ENCODE data around the gene USP12.
"Not testable (repeated sequence)": the region's sequence is repeated elsewhere in the genome, so short reads cannot be mapped to it uniquely, and the experiment has no call there.

The USP12 gene

GRCh38 chr13:27194895-27195764 lies 23.5 kb upstream of the USP12 start:
- no peak overlapping the region for H3K27ac Mint-ChIP-seq

GRCh38 chr13:27194209-27194608 lies 22.6 kb upstream of the USP12 start:
- Mint-ChIP-seq H3K4me3 (no peak overlapping the region), H3K27ac (no peak overlapping the region), H3K4me1 (ENCODE audit: low read depth) (peaks cover 9% of the 10 kb centered on the region), H3K27me3 (ENCODE audit: low read depth) (no peaks in the 10 kb centered on the region), H3K36me3 (ENCODE audit: low read depth) (peaks cover 3% of the 10 kb centered on the region), H3K9me3 (no peaks in the 10 kb centered on the region)

More at GRCh38 chr13:27194895-27195764, 23.5 kb upstream of the USP12 start:
- H3K27me3 Mint-ChIP-seq (ENCODE audit: low read depth), result no peaks in the 10 kb centered on the region
- no peaks in the 10 kb centered on the region for H3K9me3 Mint-ChIP-seq
- H3K4me3 Mint-ChIP-seq, result peak overlapping the region; percentile 9
- H3K4me1 Mint-ChIP-seq (ENCODE audit: low read depth), result peaks cover 9% of the 10 kb centered on the region
- peaks cover 3% of the 10 kb centered on the region for H3K36me3 Mint-ChIP-seq (ENCODE audit: low read depth)

GRCh38 chr13:27193496-27193895 lies 21.9 kb upstream of the USP12 start:
- Mint-ChIP-seq H3K27ac (no peak overlapping the region), H3K27me3 (ENCODE audit: low read depth) (no peaks in the 10 kb centered on the region), H3K36me3 (ENCODE audit: low read depth) (peaks cover 3% of the 10 kb centered on the region), H3K9me3 (no peaks in the 10 kb centered on the region), H3K4me3 (no peak overlapping the region), H3K4me1 (ENCODE audit: low read depth) (peaks cover 9% of the 10 kb centered on the region)

- Mint-ChIP-seq H3K4me3 (no peak overlapping the region), H3K9me3 (no peaks in the 10 kb centered on the region), H3K36me3 (ENCODE audit: low read depth) (peaks cover 2% of the 10 kb centered on the region), H3K27ac (no peak overlapping the region), H3K27me3 (ENCODE audit: low read depth) (peaks cover 4% of the 10 kb centered on the region), H3K4me1 (ENCODE audit: low read depth) (peaks cover 9% of the 10 kb centered on the region)
Measured at GRCh38 chr13:27192973-27193372, 21.4 kb upstream of the USP12 start.

GRCh38 chr13:27192367-27192766 lies 20.8 kb upstream of the USP12 start:
- H3K9me3 Mint-ChIP-seq; H3K27me3 Mint-ChIP-seq (ENCODE audit: low read depth); H3K4me1 Mint-ChIP-seq (ENCODE audit: low read depth); H3K4me3 Mint-ChIP-seq; H3K27ac Mint-ChIP-seq; H3K36me3 Mint-ChIP-seq (ENCODE audit: low read depth): not testable (repeated sequence)

- Mint-ChIP-seq H3K4me3 (no peak overlapping the region), H3K9me3 (no peaks in the 10 kb centered on the region), H3K36me3 (ENCODE audit: low read depth) (no peaks in the 10 kb centered on the region), H3K4me1 (ENCODE audit: low read depth) (no peaks in the 10 kb centered on the region), H3K27me3 (ENCODE audit: low read depth) (peaks cover 4% of the 10 kb centered on the region), H3K27ac (no peak overlapping the region)
Measured at GRCh38 chr13:27189192-27189591, 17.6 kb upstream of the USP12 start.

- peaks cover 4% of the 10 kb centered on the region for H3K27me3 Mint-ChIP-seq (ENCODE audit: low read depth)
- no peak overlapping the region for H3K4me3 Mint-ChIP-seq
- no peaks in the 10 kb centered on the region for H3K9me3 Mint-ChIP-seq
- no peaks in the 10 kb centered on the region for H3K4me1 Mint-ChIP-seq (ENCODE audit: low read depth)
- no peaks in the 10 kb centered on the region for H3K36me3 Mint-ChIP-seq (ENCODE audit: low read depth)
- no peak overlapping the region for H3K27ac Mint-ChIP-seq
Measured at GRCh38 chr13:27188239-27188638, 16.6 kb upstream of the USP12 start.

GRCh38 chr13:27186295-27186694 lies 14.7 kb upstream of the USP12 start:
- Mint-ChIP-seq H3K36me3 (ENCODE audit: low read depth) (no peaks in the 10 kb centered on the region), H3K27me3 (ENCODE audit: low read depth) (peaks cover 4% of the 10 kb centered on the region), H3K27ac (no peak overlapping the region), H3K4me3 (no peak overlapping the region), H3K9me3 (no peaks in the 10 kb centered on the region), H3K4me1 (ENCODE audit: low read depth) (no peaks in the 10 kb centered on the region)

- peaks cover 4% of the 10 kb centered on the region for H3K27me3 Mint-ChIP-seq (ENCODE audit: low read depth)
- H3K36me3 Mint-ChIP-seq (ENCODE audit: low read depth), result no peaks in the 10 kb centered on the region
- no peaks in the 10 kb centered on the region for H3K4me1 Mint-ChIP-seq (ENCODE audit: low read depth)
- no peak overlapping the region for H3K27ac Mint-ChIP-seq
- no peaks in the 10 kb centered on the region for H3K9me3 Mint-ChIP-seq
- H3K4me3 Mint-ChIP-seq, result no peak overlapping the region
Measured at GRCh38 chr13:27183561-27184147, 12.0 kb upstream of the USP12 start.

GRCh38 chr13:27182844-27183497 lies 11.4 kb upstream of the USP12 start:
- no peak overlapping the region for H3K27ac Mint-ChIP-seq
- H3K9me3 Mint-ChIP-seq, result no peaks in the 10 kb centered on the region
- no peaks in the 10 kb centered on the region for H3K36me3 Mint-ChIP-seq (ENCODE audit: low read depth)
- no peak overlapping the region for H3K4me3 Mint-ChIP-seq
- H3K4me1 Mint-ChIP-seq (ENCODE audit: low read depth), result no peaks in the 10 kb centered on the region
- no peaks in the 10 kb centered on the region for H3K27me3 Mint-ChIP-seq (ENCODE audit: low read depth)

- Mint-ChIP-seq H3K9me3 (no peaks in the 10 kb centered on the region), H3K36me3 (ENCODE audit: low read depth) (no peaks in the 10 kb centered on the region), H3K27me3 (ENCODE audit: low read depth) (no peaks in the 10 kb centered on the region), H3K27ac (no peak overlapping the region), H3K4me3 (no peak overlapping the region), H3K4me1 (ENCODE audit: low read depth) (no peaks in the 10 kb centered on the region)
Measured at GRCh38 chr13:27182054-27182453, 10.4 kb upstream of the USP12 start.

- H3K27ac Mint-ChIP-seq, result no peak overlapping the region
- no peak overlapping the region for H3K4me3 Mint-ChIP-seq
- no peaks in the 10 kb centered on the region for H3K27me3 Mint-ChIP-seq (ENCODE audit: low read depth)
- H3K36me3 Mint-ChIP-seq (ENCODE audit: low read depth), result no peaks in the 10 kb centered on the region
- H3K9me3 Mint-ChIP-seq, result no peaks in the 10 kb centered on the region
- peaks cover 8% of the 10 kb centered on the region for H3K4me1 Mint-ChIP-seq (ENCODE audit: low read depth)
Measured at GRCh38 chr13:27177852-27178251, 6.2 kb upstream of the USP12 start.

- no peak overlapping the region for H3K27ac Mint-ChIP-seq
- no peaks in the 10 kb centered on the region for H3K9me3 Mint-ChIP-seq
- H3K36me3 Mint-ChIP-seq (ENCODE audit: low read depth), result no peaks in the 10 kb centered on the region
- no peaks in the 10 kb centered on the region for H3K27me3 Mint-ChIP-seq (ENCODE audit: low read depth)
- peaks cover 15% of the 10 kb centered on the region for H3K4me1 Mint-ChIP-seq (ENCODE audit: low read depth)
- H3K4me3 Mint-ChIP-seq, result no peak overlapping the region
Measured at GRCh38 chr13:27176470-27177410, 5.1 kb upstream of the USP12 start.

- H3K9me3 Mint-ChIP-seq, result no peaks in the 10 kb centered on the region
- peaks cover 22% of the 10 kb centered on the region for H3K4me1 Mint-ChIP-seq (ENCODE audit: low read depth)
- H3K27me3 Mint-ChIP-seq (ENCODE audit: low read depth), result no peaks in the 10 kb centered on the region
- H3K36me3 Mint-ChIP-seq (ENCODE audit: low read depth), result peaks cover 4% of the 10 kb centered on the region
- H3K4me3 Mint-ChIP-seq, result no peak overlapping the region
- H3K27ac Mint-ChIP-seq, result peak overlapping the region; percentile 2
Measured at GRCh38 chr13:27174766-27175455, 3.3 kb upstream of the USP12 start.
